LoVo (cell line): ENCODE data around the gene TMEM63A.
A peak's percentile ranks its signal among the peaks of the same experiment; 100 is the strongest.
"Not testable (repeated sequence)": the region's sequence is repeated elsewhere in the genome, so short reads cannot be mapped to it uniquely, and the experiment has no call there.

ENCODE experiments used
- DNase-seq: peaks from one replicate; pipeline ENCODE4 v3.0.0-alpha.2; 2016; ENCODE audit warnings: low spot score

The TMEM63A gene

GRCh38 chr1:225820522-225821120 lies 61.6 kb downstream of the TMEM63A start:
- no peak for DNase-seq

- DNase-seq: no peak
Measured at GRCh38 chr1:225819346-225820192, 62.6 kb downstream of the TMEM63A start.

GRCh38 chr1:225818229-225818628 lies 64.0 kb downstream of the TMEM63A start:
- no peak for DNase-seq

GRCh38 chr1:225817611-225818061 lies 64.5 kb downstream of the TMEM63A start:
- DNase-seq: peak; percentile 89

- no peak for DNase-seq
Measured at GRCh38 chr1:225816643-225817538, 65.3 kb downstream of the TMEM63A start.

- DNase-seq: no peak
Measured at GRCh38 chr1:225815526-225816178, 66.5 kb downstream of the TMEM63A start.

- DNase-seq: not testable (repeated sequence)
Measured at GRCh38 chr1:225815090-225815489, 67.1 kb downstream of the TMEM63A start.

- no peak for DNase-seq
Measured at GRCh38 chr1:225814381-225814780, 67.8 kb downstream of the TMEM63A start.

- DNase-seq: no peak
Measured at GRCh38 chr1:225813214-225813964, 68.8 kb downstream of the TMEM63A start.

GRCh38 chr1:225812488-225813213 lies 69.5 kb downstream of the TMEM63A start:
- no peak for DNase-seq

GRCh38 chr1:225811622-225812487 lies 70.3 kb downstream of the TMEM63A start:
- DNase-seq: no peak

- peak; percentile 14 for DNase-seq
Measured at GRCh38 chr1:225810579-225811538, 71.3 kb downstream of the TMEM63A start.

GRCh38 chr1:225809842-225810578 lies 72.2 kb downstream of the TMEM63A start, which contains the start of gene EPHX1:
EPHX1 (plus strand) TSS chr1:225810124; CDS start chr1:225828730, 18,606 bp downstream.
- peak; percentile 85 for DNase-seq

GRCh38 chr1:225808136-225808535 lies 74.0 kb downstream of the TMEM63A start:
- DNase-seq: no peak

GRCh38 chr1:225806736-225807135 lies 75.4 kb downstream of the TMEM63A start:
- not testable (repeated sequence) for DNase-seq

- no peak for DNase-seq
Measured at GRCh38 chr1:225806249-225806648, 75.9 kb downstream of the TMEM63A start.

- not testable (repeated sequence) for DNase-seq
Measured at GRCh38 chr1:225801146-225801545, 81.0 kb downstream of the TMEM63A start.
